BJ (cell line): ENCODE measurements around the gene RFXANK. TPM values are rescaled to one million over a fixed set of nuclear protein-coding genes. Genes with fewer than 3 reads are reported as not detected.
A peak's percentile ranks its signal among the peaks of the same experiment; 100 is the strongest.

Experiments used
- CTCF ChIA-PET: fragments of 350-600 bp; formaldehyde crosslinking; extraction: SDS; loops from one replicate; lab custom pipeline; 2021; ENCODE audit warnings: antibody characterized with exemption, inconsistent platforms; lab: Yijun Ruan, JAX
- POLR2A ChIA-PET: fragments of 300-600 bp; sonication (Branson Sonifier 250); formaldehyde crosslinking; extraction: SDS; loops from one replicate; lab custom pipeline; 2021; ENCODE audit warnings: antibody characterized with exemption; lab: Charles Lee
- DNase-seq: peaks from one replicate; pipeline ENCODE4 v3.0.0-alpha.2; 2011; ENCODE audit warnings: low read depth
- H3K27me3 ChIP-seq: 2 replicates; pipeline ENCODE4 v1.6.0; 2011; ENCODE audit warnings: low read length; ENCODE audit not compliant: control insufficient read depth, insufficient read depth
- H3K36me3 ChIP-seq: 2 replicates; pipeline ENCODE4 v1.5.1; 2011; ENCODE audit warnings: low read length; ENCODE audit not compliant: control insufficient read depth, insufficient read depth
- H3K4me3 ChIP-seq: 2 replicates; pipeline ENCODE4 v1.5.1; 2011; ENCODE audit warnings: low read depth, mild to moderate bottlenecking, control low read depth, low read length
- CTCF ChIP-seq: IDR thresholded peaks from 2 replicates; pipeline ENCODE4 v1.5.1; 2011; ENCODE audit warnings: low read depth, mild to moderate bottlenecking, control low read depth, inconsistent platforms, low read length, moderate library complexity; ENCODE audit not compliant: insufficient read depth
- polyA plus RNA-seq: library from polyadenylated mRNA; depleted of rRNA; stranded (reverse); fragments of >200 nt; gene quantifications from 2 replicates; pipeline ENCODE4 v1.2.3, GENCODE V29; 2011

RFXANK gene
- polyA plus RNA-seq, 1 experiment = 72.5 TPM

GRCh38 chr19:19224852-19225494, 32.9 kb downstream of the RFXANK start:
- CTCF ChIA-PET = interaction anchor here (0.9 to 2.6 kb wide), 3 partner anchors 9 to 16 kb away, joined by 3 to 14 read pairs (median 12); no protein-coding TSS in a partner anchor
- POLR2A ChIA-PET = no interaction called here
- TF ChIP-seq CTCF = peak; percentile 75
- Histone ChIP-seq H3K4me3 (peak overlapping the region; percentile 23), H3K27me3 (peaks cover 8% of the 10 kb centered on the region), H3K36me3 (no peaks in the 10 kb centered on the region)
- DNase-seq = no peak

GRCh38 chr19:19226204-19226603, 34.1 kb downstream of the RFXANK start:
- Histone ChIP-seq H3K27me3 (peaks cover 8% of the 10 kb centered on the region), H3K4me3 (no peak overlapping the region), H3K36me3 (no peaks in the 10 kb centered on the region)
- ChIA-PET CTCF (interaction anchor here (1.9 to 2.6 kb wide), 2 partner anchors 8 to 11 kb away, joined by 12 to 14 read pairs; no protein-coding TSS in a partner anchor), POLR2A (no interaction called here)
- TF ChIP-seq CTCF = no peak
- DNase-seq = no peak

GRCh38 chr19:19226663-19227062, 34.6 kb downstream of the RFXANK start:
- TF ChIP-seq CTCF = no peak
- POLR2A ChIA-PET = no interaction called here

GRCh38 chr19:19227217-19227616, 35.2 kb downstream of the RFXANK start:
- DNase-seq = no peak
- Histone ChIP-seq H3K36me3 (no peaks in the 10 kb centered on the region), H3K27me3 (peaks cover 8% of the 10 kb centered on the region), H3K4me3 (no peak overlapping the region)
- POLR2A ChIA-PET = no interaction called here
- CTCF ChIA-PET = no interaction called here
- TF ChIP-seq CTCF = no peak

More at GRCh38 chr19:19226663-19227062, 34.6 kb downstream of the RFXANK start:
- DNase-seq = no peak
- Histone ChIP-seq H3K36me3 (no peaks in the 10 kb centered on the region), H3K4me3 (no peak overlapping the region), H3K27me3 (peaks cover 8% of the 10 kb centered on the region)
- CTCF ChIA-PET = no interaction called here

- TF ChIP-seq CTCF = no peak
- Histone ChIP-seq H3K4me3 (no peak overlapping the region), H3K36me3 (no peaks in the 10 kb centered on the region), H3K27me3 (peaks cover 3% of the 10 kb centered on the region)
- POLR2A ChIA-PET = interaction anchor here (1.0 kb wide), 1 partner anchor 27 kb away, joined by 3 read pairs; the partner anchor contains the start of gene NR2C2AP
- DNase-seq = no peak
- CTCF ChIA-PET = interaction anchor here (0.7 to 0.9 kb wide), 2 partner anchors 10 to 12 kb away, joined by 3 to 4 read pairs; no protein-coding TSS in a partner anchor
Measured at GRCh38 chr19:19229701-19230100, 37.6 kb downstream of the RFXANK start.
